HEK293T (cell line): Measurements from ENCODE around the gene ABLIM2.

Experiments used
- ARNT ChIP-seq: fragments of 450-650 bp; IDR thresholded peaks from 2 replicates; pipeline ENCODE4 v1.6.1; 2017; ENCODE audit warnings: mild to moderate bottlenecking
- BHLHE40 ChIP-seq: fragments of 450-650 bp; IDR thresholded peaks from 2 replicates; pipeline ENCODE4 v1.6.1; 2016; ENCODE audit warnings: mild to moderate bottlenecking, moderate library complexity, borderline replicate concordance
- ELF4 ChIP-seq: fragments of 450-650 bp; IDR thresholded peaks from 2 replicates; pipeline ENCODE4 v1.6.1; 2017; ENCODE audit warnings: antibody characterized with exemption
- FOXA1 ChIP-seq: fragments of 450-650 bp; IDR thresholded peaks from 2 replicates; pipeline ENCODE4 v1.6.1; 2016; ENCODE audit warnings: mild to moderate bottlenecking
- HDGF ChIP-seq: fragments of 450-650 bp; IDR thresholded peaks from 2 replicates; pipeline ENCODE4 v1.6.1; 2017; ENCODE audit warnings: antibody characterized with exemption, borderline replicate concordance
- L3MBTL2 ChIP-seq: fragments of 450-650 bp; conservative IDR thresholded peaks from 2 replicates; pipeline ENCODE4 v1.6.1; 2016; ENCODE audit warnings: mild to moderate bottlenecking
- SUZ12 ChIP-seq: fragments of 450-650 bp; IDR thresholded peaks from 2 replicates; pipeline ENCODE4 v1.6.1; 2016; ENCODE audit warnings: mild to moderate bottlenecking
- TARDBP ChIP-seq: fragments of 450-650 bp; IDR thresholded peaks from 2 replicates; pipeline ENCODE4 v1.6.1; 2016

- TF ChIP-seq SUZ12 (no peak), TARDBP (no peak), ARNT (no peak), HDGF (no peak), L3MBTL2 (no peak), FOXA1 (no peak), BHLHE40 (no peak), ELF4 (no peak)
Measured at GRCh38 chr4:8152090-8152864, 6.3 kb downstream of the ABLIM2 start.
